ENCODE results near the gene SNAP29.

SNAP29 gene

DNA sequence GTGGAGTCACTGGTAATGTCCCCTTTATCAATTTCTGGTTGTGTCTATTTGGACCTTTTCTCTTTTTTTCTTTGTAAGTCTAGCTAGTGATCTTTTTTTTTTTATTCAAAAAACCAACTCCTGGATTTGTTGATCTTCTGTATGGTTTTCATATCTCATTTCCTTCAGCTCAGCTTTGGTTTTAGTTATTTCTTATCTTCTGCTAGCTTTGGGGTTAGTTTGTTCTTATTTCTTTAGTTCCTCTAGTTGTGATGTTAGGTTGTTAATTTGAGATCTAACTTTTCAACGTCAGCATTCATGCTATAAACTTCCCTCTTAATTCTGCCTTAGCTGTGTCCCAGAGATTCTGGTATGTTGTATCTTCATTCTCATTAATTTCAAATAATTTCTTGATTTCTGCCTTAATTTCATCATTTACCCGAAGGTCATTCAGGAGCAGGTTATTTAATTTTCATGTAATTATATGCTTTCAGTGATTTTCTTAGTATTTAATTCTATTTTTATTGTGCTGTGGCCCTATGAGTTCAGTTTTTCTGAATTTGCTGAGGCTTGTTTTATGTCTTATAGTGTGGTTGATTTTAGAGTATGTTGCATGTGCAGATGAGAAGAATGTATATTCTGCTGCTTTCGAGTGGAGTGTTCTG lies 29.2 kb upstream of the SNAP29 start:
- no peak overlapping the region for H2AFZ ChIP-seq (ENCODE audit: low read length)
- H3K9me2 ChIP-seq (ENCODE audit: low read depth, low read length), result no peaks in the 10 kb centered on the region
- no peaks in the 10 kb centered on the region for H3K4me1 ChIP-seq (ENCODE audit: insufficient read depth, low read length, severe bottlenecking)
- H3K27ac ChIP-seq (ENCODE audit: low read depth, low read length, poor library complexity, severe bottlenecking), result no peak overlapping the region
- H3K9ac ChIP-seq (ENCODE audit: low read length), result no peak overlapping the region
- TF ChIP-seq EZH2 (IDR thresholded peaks at IDR 0.05; ENCODE audit: borderline replicate concordance, low read length), result no peak
- TF ChIP-seq, protein P1, sequence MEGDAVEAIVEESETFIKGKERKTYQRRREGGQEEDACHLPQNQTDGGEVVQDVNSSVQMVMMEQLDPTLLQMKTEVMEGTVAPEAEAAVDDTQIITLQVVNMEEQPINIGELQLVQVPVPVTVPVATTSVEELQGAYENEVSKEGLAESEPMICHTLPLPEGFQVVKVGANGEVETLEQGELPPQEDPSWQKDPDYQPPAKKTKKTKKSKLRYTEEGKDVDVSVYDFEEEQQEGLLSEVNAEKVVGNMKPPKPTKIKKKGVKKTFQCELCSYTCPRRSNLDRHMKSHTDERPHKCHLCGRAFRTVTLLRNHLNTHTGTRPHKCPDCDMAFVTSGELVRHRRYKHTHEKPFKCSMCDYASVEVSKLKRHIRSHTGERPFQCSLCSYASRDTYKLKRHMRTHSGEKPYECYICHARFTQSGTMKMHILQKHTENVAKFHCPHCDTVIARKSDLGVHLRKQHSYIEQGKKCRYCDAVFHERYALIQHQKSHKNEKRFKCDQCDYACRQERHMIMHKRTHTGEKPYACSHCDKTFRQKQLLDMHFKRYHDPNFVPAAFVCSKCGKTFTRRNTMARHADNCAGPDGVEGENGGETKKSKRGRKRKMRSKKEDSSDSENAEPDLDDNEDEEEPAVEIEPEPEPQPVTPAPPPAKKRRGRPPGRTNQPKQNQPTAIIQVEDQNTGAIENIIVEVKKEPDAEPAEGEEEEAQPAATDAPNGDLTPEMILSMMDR (IDR thresholded peaks at IDR 0.05; ENCODE audit: low read length), result no peak
- no peak overlapping the region for H3K4me3 ChIP-seq (ENCODE audit: low read depth, low read length, poor library complexity, severe bottlenecking)
- H3K27me3 ChIP-seq (ENCODE audit: insufficient read depth, low read length), result no peaks in the 10 kb centered on the region
- no peaks in the 10 kb centered on the region for H3F3A ChIP-seq (ENCODE audit: insufficient read depth, low read length)
- H3K4me2 ChIP-seq (ENCODE audit: low read length), result no peak overlapping the region
- H4K20me1 ChIP-seq (ENCODE audit: insufficient read depth, low read length), result no peaks in the 10 kb centered on the region
- H3K36me3 ChIP-seq (ENCODE audit: insufficient read depth, low read length), result peaks cover 58% of the 10 kb centered on the region
- no peaks in the 10 kb centered on the region for H3K9me3 ChIP-seq (ENCODE audit: low read length)
- no peaks in the 10 kb centered on the region for H3K79me2 ChIP-seq (ENCODE audit: insufficient read depth, low read length)

DNA sequence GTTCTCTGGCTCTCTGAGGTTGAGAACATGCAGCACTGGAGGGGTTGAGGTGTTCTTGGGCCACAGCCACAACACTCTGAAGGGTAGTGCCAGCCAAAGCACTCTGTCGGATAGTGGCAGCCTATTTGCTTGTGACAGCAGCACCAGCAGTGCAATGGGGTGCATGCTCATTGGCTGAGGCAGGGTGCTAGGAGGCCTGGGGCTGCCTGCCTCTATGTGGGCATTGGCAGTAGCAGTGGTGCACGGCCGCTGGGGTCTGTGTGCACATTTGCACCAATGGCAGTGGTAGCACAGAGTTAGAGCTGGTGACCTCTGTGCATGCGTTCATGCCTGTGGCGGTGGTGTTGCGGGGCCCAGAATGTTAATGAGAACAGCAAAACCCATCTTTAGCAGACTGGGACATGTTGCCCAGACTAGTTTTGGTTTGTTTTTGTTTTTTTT lies 25.6 kb upstream of the SNAP29 start:
- Histone ChIP-seq H3K9me2 (ENCODE audit: low read depth, low read length) (no peaks in the 10 kb centered on the region), H3K4me1 (ENCODE audit: insufficient read depth, low read length, severe bottlenecking) (no peaks in the 10 kb centered on the region), H3K9me3 (ENCODE audit: low read length) (no peaks in the 10 kb centered on the region), H3K4me2 (ENCODE audit: low read length) (no peak overlapping the region), H3K27me3 (ENCODE audit: insufficient read depth, low read length) (no peaks in the 10 kb centered on the region), H3K27ac (ENCODE audit: low read depth, low read length, poor library complexity, severe bottlenecking) (no peak overlapping the region), H3K9ac (ENCODE audit: low read length) (no peak overlapping the region), H3F3A (ENCODE audit: insufficient read depth, low read length) (no peaks in the 10 kb centered on the region), H2AFZ (ENCODE audit: low read length) (no peak overlapping the region), H3K4me3 (ENCODE audit: low read depth, low read length, poor library complexity, severe bottlenecking) (no peak overlapping the region), H3K36me3 (ENCODE audit: insufficient read depth, low read length) (peaks cover 57% of the 10 kb centered on the region), H3K79me2 (ENCODE audit: insufficient read depth, low read length) (peaks cover 13% of the 10 kb centered on the region), H4K20me1 (ENCODE audit: insufficient read depth, low read length) (no peaks in the 10 kb centered on the region)
- TF ChIP-seq EZH2 (IDR thresholded peaks at IDR 0.05; ENCODE audit: borderline replicate concordance, low read length), result no peak
- TF ChIP-seq, protein P1 (IDR thresholded peaks at IDR 0.05; ENCODE audit: low read length), result no peak

DNA sequence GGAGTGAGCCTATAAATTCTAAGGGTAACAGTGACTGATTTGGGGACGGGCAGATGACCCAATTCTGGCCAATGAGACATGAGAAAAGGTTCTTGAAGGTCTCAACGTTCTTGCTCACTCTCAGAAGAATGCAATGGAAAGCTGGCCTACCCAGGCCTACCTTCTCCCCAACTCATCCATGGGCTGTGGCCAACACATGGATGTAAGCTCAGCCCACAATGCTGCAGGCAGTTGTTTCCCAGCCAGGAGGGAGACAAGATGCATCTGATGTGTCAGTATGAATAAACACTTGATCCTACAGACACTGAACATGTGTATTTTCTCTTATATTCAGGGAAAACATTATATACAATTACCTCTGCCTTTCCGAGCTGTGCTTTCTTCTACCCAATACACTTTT lies 24.6 kb upstream of the SNAP29 start:
- Histone ChIP-seq H3K4me3 (ENCODE audit: low read depth, low read length, poor library complexity, severe bottlenecking) (no peak overlapping the region), H3F3A (ENCODE audit: insufficient read depth, low read length) (no peaks in the 10 kb centered on the region), H3K27me3 (ENCODE audit: insufficient read depth, low read length) (no peaks in the 10 kb centered on the region), H3K4me1 (ENCODE audit: insufficient read depth, low read length, severe bottlenecking) (no peaks in the 10 kb centered on the region), H3K27ac (ENCODE audit: low read depth, low read length, poor library complexity, severe bottlenecking) (no peak overlapping the region), H3K4me2 (ENCODE audit: low read length) (no peak overlapping the region), H2AFZ (ENCODE audit: low read length) (no peak overlapping the region), H3K9ac (ENCODE audit: low read length) (no peak overlapping the region), H3K9me3 (ENCODE audit: low read length) (no peaks in the 10 kb centered on the region), H3K79me2 (ENCODE audit: insufficient read depth, low read length) (peaks cover 17% of the 10 kb centered on the region), H3K9me2 (ENCODE audit: low read depth, low read length) (no peaks in the 10 kb centered on the region), H3K36me3 (ENCODE audit: insufficient read depth, low read length) (peaks cover 53% of the 10 kb centered on the region), H4K20me1 (ENCODE audit: insufficient read depth, low read length) (no peaks in the 10 kb centered on the region)
- TF ChIP-seq, protein P1 (IDR thresholded peaks at IDR 0.05; ENCODE audit: low read length), result no peak
- TF ChIP-seq EZH2 (IDR thresholded peaks at IDR 0.05; ENCODE audit: borderline replicate concordance, low read length), result no peak

Measured in OCI-LY1 (cell line).